ENCODE results near the gene CBFA2T2. TPM values are rescaled to one million over a fixed set of nuclear protein-coding genes. Genes with fewer than 3 reads are reported as not detected.
A peak's percentile ranks its signal among the peaks of the same experiment; 100 is the strongest.

Gene CBFA2T2
- polyA plus RNA-seq, 1 donor (not counting 4 experiments of a cell fraction or from before 2014, with no cell fraction given), result 6.8 TPM

DNA sequence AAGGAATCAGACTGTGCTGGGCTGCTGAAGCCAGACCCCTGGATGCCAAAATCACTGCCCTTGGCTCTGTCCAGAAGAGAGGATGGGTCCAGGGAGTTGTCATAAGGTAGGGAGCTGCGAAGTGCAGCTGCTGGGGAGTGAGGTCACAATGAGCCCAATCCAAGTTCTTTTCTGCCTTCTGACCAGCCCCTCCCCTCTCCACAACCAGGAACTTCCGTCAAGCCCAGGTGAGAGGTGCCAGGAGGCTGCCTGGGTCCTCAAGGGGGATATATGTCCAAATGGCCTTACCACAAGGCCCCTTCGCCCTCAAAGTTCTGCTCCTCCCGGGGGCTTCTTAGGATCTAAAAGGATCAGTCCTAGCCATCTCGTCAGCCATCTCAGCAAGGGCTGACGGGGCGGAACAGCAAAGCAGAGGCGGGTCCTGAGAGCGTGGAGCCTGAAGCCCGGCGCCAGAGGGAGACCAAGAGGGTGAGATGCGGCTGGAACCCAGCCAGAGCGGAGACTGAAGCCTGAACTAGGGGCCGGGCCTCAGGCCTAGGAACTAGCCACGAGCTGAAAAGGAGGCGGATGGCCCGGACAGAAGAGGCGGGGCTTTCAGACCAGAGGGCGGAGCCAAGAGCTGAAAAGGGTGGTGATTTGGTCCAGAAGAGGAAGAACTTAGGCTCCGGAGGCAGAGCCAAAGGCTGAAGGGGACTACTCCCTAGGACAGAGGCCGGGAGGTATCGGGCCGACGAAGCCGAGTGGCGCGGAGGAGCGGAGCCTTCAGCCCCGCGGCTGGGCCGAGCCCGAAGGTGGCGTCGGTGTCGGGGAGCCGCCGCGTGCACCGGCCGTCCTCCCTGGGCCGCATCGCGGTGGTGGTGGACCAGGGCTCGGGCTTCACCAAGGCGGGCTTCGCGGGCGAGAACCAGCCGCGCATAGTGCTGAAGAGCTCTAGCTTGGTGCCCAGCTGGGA is 176.7 kb downstream of the CBFA2T2 start, which contains the start of gene ACTL10:
Gene ACTL10, plus strand, starts transcription at position 651 of the 952 bp plus-strand sequence. CDS start 555 bp downstream, outside the sequence.
- H3K27me3 ChIP-seq (ENCODE audit: control insufficient read depth, extremely low read depth, insufficient read depth, low read length), result no peaks in the 10 kb centered on the region
- no peaks in the 10 kb centered on the region for H3K9me3 ChIP-seq (ENCODE audit: control insufficient read depth, low read depth, low read length)
- no peaks in the 10 kb centered on the region for H4K20me1 ChIP-seq (ENCODE audit: control insufficient read depth, extremely low read depth, insufficient read depth, low read length)
- H3K4me2 ChIP-seq (ENCODE audit: control insufficient read depth, extremely low read depth, insufficient read depth, low read depth, low read length), result peak within 1 kb of the TSS; percentile 81
- peak within 1 kb of the TSS; percentile 82 for H2AFZ ChIP-seq (ENCODE audit: control insufficient read depth, low read length)
- DNase-seq (ENCODE audit: low read depth, low spot score) (peak; percentile 84), FAIRE-seq (peak; percentile 17)
- H3K27ac ChIP-seq (ENCODE audit: control insufficient read depth, insufficient read depth, low read length), result peak within 1 kb of the TSS; percentile 34
- H3K9ac ChIP-seq (ENCODE audit: control insufficient read depth, extremely low read depth, insufficient read depth, low read length), result peak within 1 kb of the TSS; percentile 69
- dilution Hi-C loops (cut with MboI; ENCODE audit: extremely low pct_ligation_motif_present, low sequenced_read_pairs), result no loop called here
- peaks cover 27% of the 10 kb centered on the region for H3K4me1 ChIP-seq (ENCODE audit: control insufficient read depth, extremely low read depth, insufficient read depth, low read length)
- no peaks in the 10 kb centered on the region for H3K9me1 ChIP-seq (ENCODE audit: control insufficient read depth, extremely low read depth, insufficient read depth, low read length)
- TF ChIP-seq EZH2 (IDR thresholded peaks at IDR 0.05; ENCODE audit: low read length), result no peak
- TF ChIP-seq, protein P1, sequence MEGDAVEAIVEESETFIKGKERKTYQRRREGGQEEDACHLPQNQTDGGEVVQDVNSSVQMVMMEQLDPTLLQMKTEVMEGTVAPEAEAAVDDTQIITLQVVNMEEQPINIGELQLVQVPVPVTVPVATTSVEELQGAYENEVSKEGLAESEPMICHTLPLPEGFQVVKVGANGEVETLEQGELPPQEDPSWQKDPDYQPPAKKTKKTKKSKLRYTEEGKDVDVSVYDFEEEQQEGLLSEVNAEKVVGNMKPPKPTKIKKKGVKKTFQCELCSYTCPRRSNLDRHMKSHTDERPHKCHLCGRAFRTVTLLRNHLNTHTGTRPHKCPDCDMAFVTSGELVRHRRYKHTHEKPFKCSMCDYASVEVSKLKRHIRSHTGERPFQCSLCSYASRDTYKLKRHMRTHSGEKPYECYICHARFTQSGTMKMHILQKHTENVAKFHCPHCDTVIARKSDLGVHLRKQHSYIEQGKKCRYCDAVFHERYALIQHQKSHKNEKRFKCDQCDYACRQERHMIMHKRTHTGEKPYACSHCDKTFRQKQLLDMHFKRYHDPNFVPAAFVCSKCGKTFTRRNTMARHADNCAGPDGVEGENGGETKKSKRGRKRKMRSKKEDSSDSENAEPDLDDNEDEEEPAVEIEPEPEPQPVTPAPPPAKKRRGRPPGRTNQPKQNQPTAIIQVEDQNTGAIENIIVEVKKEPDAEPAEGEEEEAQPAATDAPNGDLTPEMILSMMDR (optimal IDR thresholded peaks at IDR 0.05 in 1 of 3, IDR thresholded peaks at IDR 0.05 in 1 of 3, conservative IDR thresholded peaks at IDR 0.05 in 1 of 3; ENCODE audit: extremely low read depth in 1 of 3, insufficient read depth in 2 of 3, low read length in 3 of 3), result peak in 1 of 3 experiments; percentile 34
- H3K4me3 ChIP-seq (ENCODE audit: control insufficient read depth in 2 of 3, extremely low read depth in 1 of 3, insufficient read depth in 2 of 3, low read depth in 1 of 3, low read length in 3 of 3), result peak within 1 kb of the TSS; percentile 47 to 78 (median 68)
- H3K36me3 ChIP-seq (ENCODE audit: control insufficient read depth in 2 of 2, extremely low read depth in 1 of 2, insufficient read depth in 2 of 2, low read length in 2 of 2), result no peaks in the 10 kb centered on the region
- no peaks in the 10 kb centered on the region for H3K79me2 ChIP-seq (ENCODE audit: control insufficient read depth, insufficient read depth, low read length)

DNA sequence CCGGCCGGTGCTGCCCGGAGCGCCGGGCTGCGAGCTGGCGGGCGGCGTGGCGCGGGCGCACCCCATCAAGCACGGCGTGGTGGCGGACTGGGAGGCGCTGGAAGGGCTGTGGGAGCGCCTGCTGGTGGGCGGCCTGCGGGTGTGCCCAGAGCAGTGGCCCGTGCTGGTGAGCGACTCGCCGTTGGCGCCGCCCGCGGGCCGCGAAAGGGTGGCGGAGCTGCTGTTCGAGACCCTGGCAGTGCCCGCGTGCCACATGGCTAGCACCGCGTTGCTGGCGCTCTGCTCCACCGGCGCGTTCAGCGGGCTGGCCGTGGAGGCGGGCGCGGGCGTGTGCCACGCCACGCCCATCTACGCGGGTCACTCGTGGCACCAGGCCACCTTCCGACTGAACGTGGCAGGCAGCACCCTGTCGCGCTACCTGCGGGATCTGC is 177.4 kb downstream of the CBFA2T2 start:
- no peak for DNase-seq (ENCODE audit: low read depth, low spot score)
- H3K36me3 ChIP-seq (ENCODE audit: control insufficient read depth in 2 of 2, extremely low read depth in 1 of 2, insufficient read depth in 2 of 2, low read length in 2 of 2), result no peaks in the 10 kb centered on the region
- no peaks in the 10 kb centered on the region for H3K9me1 ChIP-seq (ENCODE audit: control insufficient read depth, extremely low read depth, insufficient read depth, low read length)
- H3K4me2 ChIP-seq (ENCODE audit: control insufficient read depth, extremely low read depth, insufficient read depth, low read depth, low read length), result peak overlapping the region; percentile 81
- peak overlapping the region; percentile 47 to 78 (median 68) for H3K4me3 ChIP-seq (ENCODE audit: control insufficient read depth in 2 of 3, extremely low read depth in 1 of 3, insufficient read depth in 2 of 3, low read depth in 1 of 3, low read length in 3 of 3)
- H3K4me1 ChIP-seq (ENCODE audit: control insufficient read depth, extremely low read depth, insufficient read depth, low read length), result peaks cover 27% of the 10 kb centered on the region
- dilution Hi-C loops (cut with MboI; ENCODE audit: extremely low pct_ligation_motif_present, low sequenced_read_pairs), result no loop called here
- peak overlapping the region; percentile 11 for H3K27ac ChIP-seq (ENCODE audit: control insufficient read depth, insufficient read depth, low read length)
- no peaks in the 10 kb centered on the region for H3K79me2 ChIP-seq (ENCODE audit: control insufficient read depth, insufficient read depth, low read length)
- H4K20me1 ChIP-seq (ENCODE audit: control insufficient read depth, extremely low read depth, insufficient read depth, low read length), result no peaks in the 10 kb centered on the region
- H2AFZ ChIP-seq (ENCODE audit: control insufficient read depth, low read length), result peak overlapping the region; percentile 82
- no peaks in the 10 kb centered on the region for H3K9me3 ChIP-seq (ENCODE audit: control insufficient read depth, low read depth, low read length)
- peak overlapping the region; percentile 69 for H3K9ac ChIP-seq (ENCODE audit: control insufficient read depth, extremely low read depth, insufficient read depth, low read length)
- no peak for FAIRE-seq
- no peak for TF ChIP-seq EZH2 (IDR thresholded peaks at IDR 0.05; ENCODE audit: low read length)
- TF ChIP-seq, protein P1 (optimal IDR thresholded peaks at IDR 0.05 in 1 of 3, IDR thresholded peaks at IDR 0.05 in 1 of 3, conservative IDR thresholded peaks at IDR 0.05 in 1 of 3; ENCODE audit: extremely low read depth in 1 of 3, insufficient read depth in 2 of 3, low read length in 3 of 3), result no peak
- no peaks in the 10 kb centered on the region for H3K27me3 ChIP-seq (ENCODE audit: control insufficient read depth, extremely low read depth, insufficient read depth, low read length)

All from keratinocyte (primary cell).